ENCODE measurements around the gene DPYSL5. TPM values are rescaled to one million over a fixed set of nuclear protein-coding genes. Genes with fewer than 3 reads are reported as not detected.
"Not testable (repeated sequence)": the region's sequence is repeated elsewhere in the genome, so short reads cannot be mapped to it uniquely, and the experiment has no call there.

DPYSL5 gene
- total and polyA plus RNA-seq, 2 donors (not counting 1 experiment from before 2014, with no cell fraction given), result not detected

- H3K27me3 Mint-ChIP-seq, result peaks cover 38% of the 10 kb centered on the region
- H3K27me3 ChIP-seq (replicated peaks in 1 of 4; ENCODE audit: control extremely low read depth in 1 of 4, control insufficient read depth in 3 of 4, insufficient read depth in 4 of 4, low read length in 3 of 4); DNase-seq; H3K36me3 ChIP-seq (replicated peaks in 1 of 2; ENCODE audit: control extremely low read depth in 1 of 2, control insufficient read depth in 1 of 2, extremely low read depth in 1 of 2, insufficient read depth in 2 of 2, low read length in 1 of 2); H4K20me1 ChIP-seq (ENCODE audit: control insufficient read depth, insufficient read depth, low read length, poor library complexity, severe bottlenecking); H3K27ac ChIP-seq (ENCODE audit: low read length in 2 of 2); H3K4me3 ChIP-seq (ENCODE audit: control extremely low read depth in 1 of 5, extremely low read depth in 1 of 5, insufficient read depth in 1 of 5, low read depth in 2 of 5, low read length in 4 of 5); H3K4me1 Mint-ChIP-seq; H3K4me2 ChIP-seq (replicated peaks; ENCODE audit: low read depth, low read length, poor library complexity, severe bottlenecking); H2AFZ ChIP-seq (ENCODE audit: insufficient read depth, low read depth, low read length, poor library complexity, severe bottlenecking); H3K79me2 ChIP-seq (ENCODE audit: control insufficient read depth, insufficient read depth, low read length); H3K4me3 Mint-ChIP-seq; H3K27ac Mint-ChIP-seq; POLR2A ChIA-PET; H3K9me3 Mint-ChIP-seq (ENCODE audit: insufficient read depth); intact Hi-C loops (cut with micrococcal nuclease); H3K9me3 ChIP-seq (ENCODE audit: control extremely low read depth in 1 of 3, control insufficient read depth in 2 of 3, insufficient read depth in 1 of 3, low read length in 2 of 3); ATAC-seq (ENCODE audit: low read depth); H3K4me1 ChIP-seq (ENCODE audit: control insufficient read depth in 2 of 2, insufficient read depth in 2 of 2, low read length in 2 of 2); H3K9ac ChIP-seq (ENCODE audit: low read length): not testable (repeated sequence)
- 95% methylated on average over 42 of the region's 52 CpGs for WGBS (ENCODE audit: insufficient coverage)
- CTCF ChIA-PET, result interaction anchor here (0.9 kb wide), 1 partner anchor 15 kb away, joined by 4 read pairs; no protein-coding TSS in a partner anchor
Observed at GRCh38 chr2:26814072-26814765, 33.7 kb upstream of the DPYSL5 start.

- ChIA-PET CTCF (no interaction called here), POLR2A (no interaction called here)
- Mint-ChIP-seq H3K27me3 (peaks cover 41% of the 10 kb centered on the region), H3K9me3 (ENCODE audit: insufficient read depth) (no peaks in the 10 kb centered on the region), H3K4me1 (no peaks in the 10 kb centered on the region), H3K27ac (no peak overlapping the region), H3K4me3 (no peak overlapping the region)
- Histone ChIP-seq H3K4me3 (ENCODE audit: control extremely low read depth in 1 of 5, extremely low read depth in 1 of 5, insufficient read depth in 1 of 5, low read depth in 2 of 5, low read length in 4 of 5) (no peak overlapping the region), H3K36me3 (replicated peaks in 1 of 2; ENCODE audit: control extremely low read depth in 1 of 2, control insufficient read depth in 1 of 2, extremely low read depth in 1 of 2, insufficient read depth in 2 of 2, low read length in 1 of 2) (no peaks in the 10 kb centered on the region), H4K20me1 (ENCODE audit: control insufficient read depth, insufficient read depth, low read length, poor library complexity, severe bottlenecking) (no peaks in the 10 kb centered on the region), H3K27ac (ENCODE audit: low read length in 2 of 2) (no peak overlapping the region), H2AFZ (ENCODE audit: insufficient read depth, low read depth, low read length, poor library complexity, severe bottlenecking) (no peak overlapping the region), H3K27me3 (replicated peaks in 1 of 4; ENCODE audit: control extremely low read depth in 1 of 4, control insufficient read depth in 3 of 4, insufficient read depth in 4 of 4, low read length in 3 of 4) (peaks cover 0 to 9% (median 2%) of the 10 kb centered on the region in 4 experiments), H3K9me3 (ENCODE audit: control extremely low read depth in 1 of 3, control insufficient read depth in 2 of 3, insufficient read depth in 1 of 3, low read length in 2 of 3) (no peaks in the 10 kb centered on the region), H3K79me2 (ENCODE audit: control insufficient read depth, insufficient read depth, low read length) (no peaks in the 10 kb centered on the region), H3K9ac (ENCODE audit: low read length) (no peak overlapping the region), H3K4me1 (ENCODE audit: control insufficient read depth in 2 of 2, insufficient read depth in 2 of 2, low read length in 2 of 2) (no peaks in the 10 kb centered on the region), H3K4me2 (replicated peaks; ENCODE audit: low read depth, low read length, poor library complexity, severe bottlenecking) (no peak overlapping the region)
- TF ChIP-seq, protein P1, sequence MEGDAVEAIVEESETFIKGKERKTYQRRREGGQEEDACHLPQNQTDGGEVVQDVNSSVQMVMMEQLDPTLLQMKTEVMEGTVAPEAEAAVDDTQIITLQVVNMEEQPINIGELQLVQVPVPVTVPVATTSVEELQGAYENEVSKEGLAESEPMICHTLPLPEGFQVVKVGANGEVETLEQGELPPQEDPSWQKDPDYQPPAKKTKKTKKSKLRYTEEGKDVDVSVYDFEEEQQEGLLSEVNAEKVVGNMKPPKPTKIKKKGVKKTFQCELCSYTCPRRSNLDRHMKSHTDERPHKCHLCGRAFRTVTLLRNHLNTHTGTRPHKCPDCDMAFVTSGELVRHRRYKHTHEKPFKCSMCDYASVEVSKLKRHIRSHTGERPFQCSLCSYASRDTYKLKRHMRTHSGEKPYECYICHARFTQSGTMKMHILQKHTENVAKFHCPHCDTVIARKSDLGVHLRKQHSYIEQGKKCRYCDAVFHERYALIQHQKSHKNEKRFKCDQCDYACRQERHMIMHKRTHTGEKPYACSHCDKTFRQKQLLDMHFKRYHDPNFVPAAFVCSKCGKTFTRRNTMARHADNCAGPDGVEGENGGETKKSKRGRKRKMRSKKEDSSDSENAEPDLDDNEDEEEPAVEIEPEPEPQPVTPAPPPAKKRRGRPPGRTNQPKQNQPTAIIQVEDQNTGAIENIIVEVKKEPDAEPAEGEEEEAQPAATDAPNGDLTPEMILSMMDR (IDR thresholded peaks at IDR 0.05), result no peak
- no peak for TF ChIP-seq EZH2 (IDR thresholded peaks at IDR 0.05; ENCODE audit: borderline replicate concordance, insufficient read depth, low read depth, low read length, poor library complexity, severe bottlenecking)
- 85% methylated on average over 2 of the region's 3 CpGs for WGBS (ENCODE audit: insufficient coverage)
- intact Hi-C loops (cut with micrococcal nuclease), result no loop called here
- no peak for ATAC-seq (ENCODE audit: low read depth)
- DNase-seq, result no peak
Observed at GRCh38 chr2:26816893-26817292, 31.0 kb upstream of the DPYSL5 start.

All from B cell (primary cell).